Ishikawa (cell line): ENCODE results near the gene ZNF169.
"Not testable (repeated sequence)": the region's sequence is repeated elsewhere in the genome, so short reads cannot be mapped to it uniquely, and the experiment has no call there.

Source experiments
- CEBPB ChIP-seq: IDR thresholded peaks from 2 replicates; pipeline ENCODE4 v1.6.1; 2012
- CREB1 ChIP-seq: IDR thresholded peaks from 2 replicates; pipeline ENCODE4 v1.6.1; 2012; ENCODE audit warnings: low read depth
- EGR1 ChIP-seq: IDR thresholded peaks from 2 replicates; pipeline ENCODE4 v1.6.1; 2012
- EP300 ChIP-seq: IDR thresholded peaks from 2 replicates; pipeline ENCODE4 v1.6.1; 2012; ENCODE audit warnings: borderline replicate concordance
- NFIC ChIP-seq: IDR thresholded peaks from 2 replicates; pipeline ENCODE4 v1.6.1; 2012
- RAD21 ChIP-seq: IDR thresholded peaks from 2 replicates; pipeline ENCODE4 v1.6.1; 2012; ENCODE audit warnings: low read depth
- REST ChIP-seq: IDR thresholded peaks from 2 replicates; pipeline ENCODE4 v1.6.1; 2012; ENCODE audit warnings: low read depth, mild to moderate bottlenecking
- TAF1 ChIP-seq: IDR thresholded peaks from 2 replicates; pipeline ENCODE4 v1.6.1; 2012; ENCODE audit warnings: low read depth, mild to moderate bottlenecking
- YY1 ChIP-seq: IDR thresholded peaks from 2 replicates; pipeline ENCODE4 v1.6.1; 2012; ENCODE audit warnings: low read depth

The ZNF169 gene

GRCh38 chr9:94303321-94303720 is 44.2 kb downstream of the ZNF169 start:
- TF ChIP-seq EP300 (no peak), CREB1 (no peak), REST (no peak), EGR1 (no peak), RAD21 (no peak), NFIC (no peak)

- TF ChIP-seq YY1, CEBPB, TAF1: not testable (repeated sequence)
Measured at GRCh38 chr9:94328544-94328943, 69.4 kb downstream of the ZNF169 start, which contains the start of gene NUTM2F. NUTM2F (minus strand) TSS chr9:94328644; CDS start chr9:94328623, 21 bp downstream.
